WTC11 (cell line): ENCODE results near the gene TMEM252.

Source experiments
- ATF1 ChIP-seq: sonication (generic); formaldehyde crosslinking; IDR thresholded peaks from 2 replicates; pipeline ENCODE4 v1.8.1; 2023; ENCODE audit warnings: mild to moderate bottlenecking, moderate library complexity, missing genetic modification reagents
- CTCF ChIP-seq: fragments of 200-600 bp; IDR thresholded peaks from 2 replicates; pipeline ENCODE4 v1.8.0; 2022; ENCODE audit warnings: antibody characterized with exemption
- ESRRA ChIP-seq: sonication (generic); formaldehyde crosslinking; IDR thresholded peaks from 2 replicates; pipeline ENCODE4 v1.8.1; 2022; ENCODE audit warnings: mild to moderate bottlenecking, missing genetic modification reagents, borderline replicate concordance
- ETV6 ChIP-seq: sonication (generic); formaldehyde crosslinking; IDR thresholded peaks from 2 replicates; pipeline ENCODE4 v1.8.1; 2022; ENCODE audit warnings: mild to moderate bottlenecking, missing genetic modification reagents
- NFYB ChIP-seq: sonication (generic); formaldehyde crosslinking; conservative IDR thresholded peaks from 2 replicates; pipeline ENCODE4 v1.8.0; 2022; ENCODE audit warnings: low read depth, missing genetic modification reagents
- SOX15 ChIP-seq: fragments of 250-450 bp; sonication (Bioruptor Pico); IDR thresholded peaks from 2 replicates; pipeline ENCODE4 v1.9.0; 2021; ENCODE audit warnings: mild to moderate bottlenecking
- TEAD4 ChIP-seq: sonication (generic); formaldehyde crosslinking; IDR thresholded peaks from 2 replicates; pipeline ENCODE4 v1.8.0; 2022; ENCODE audit warnings: mild to moderate bottlenecking, missing genetic modification reagents
- ZNF219 ChIP-seq: sonication (generic); formaldehyde crosslinking; IDR thresholded peaks from 2 replicates; pipeline ENCODE4 v1.8.0; 2023; ENCODE audit warnings: missing genetic modification reagents, mild to moderate bottlenecking, borderline replicate concordance
- ZNF396 ChIP-seq: fragments of 250-450 bp; sonication (Bioruptor Pico); IDR thresholded peaks from 2 replicates; pipeline ENCODE4 v1.8.0; 2021; ENCODE audit warnings: mild to moderate bottlenecking, moderate library complexity, borderline replicate concordance
- ZNF416 ChIP-seq: fragments of 250-450 bp; sonication (Bioruptor Pico); IDR thresholded peaks from 2 replicates; pipeline ENCODE4 v1.9.0; 2021; ENCODE audit warnings: mild to moderate bottlenecking, inconsistent platforms
- TF ChIP-seq, protein P1 (sequence below): sonication (generic); formaldehyde crosslinking; IDR thresholded peaks from 2 replicates; pipeline ENCODE4 v1.8.1; 2022; ENCODE audit warnings: low read depth, missing genetic modification reagents, borderline replicate concordance
- TF ChIP-seq, protein P2 (sequence below): sonication (generic); formaldehyde crosslinking; IDR thresholded peaks from 2 replicates; pipeline ENCODE4 v1.8.1; 2022; ENCODE audit warnings: missing genetic modification reagents, borderline replicate concordance

DNA sequence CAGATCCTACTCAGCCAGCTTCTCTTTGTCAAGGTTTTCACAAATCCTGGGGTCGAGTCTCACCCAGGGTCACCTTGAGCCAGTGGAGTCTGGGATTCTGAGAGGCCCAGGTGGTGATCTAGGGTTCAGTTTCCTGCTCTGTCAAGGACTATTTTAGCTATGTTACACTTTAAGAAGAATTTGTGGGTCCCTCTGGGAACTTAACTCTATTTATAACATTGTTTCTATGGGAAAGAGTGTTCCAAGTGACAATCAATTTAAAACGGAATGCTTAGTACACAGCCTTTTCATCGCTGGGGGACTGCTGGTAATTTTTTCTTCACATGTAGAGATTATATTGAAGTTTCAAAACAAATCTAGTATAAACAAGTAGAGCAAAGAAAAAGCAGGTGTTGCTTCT is 26.9 kb upstream of the TMEM252 start:
- TF ChIP-seq NFYB (CRISPR knock-in tag) (no peak), TEAD4 (CRISPR knock-in tag) (no peak), ATF1 (CRISPR knock-in tag) (no peak), CTCF (no peak), ZNF416 (CRISPR knock-in tag) (no peak), ZNF219 (CRISPR knock-in tag) (no peak), ETV6 (CRISPR knock-in tag) (no peak), ESRRA (no peak), ZNF396 (CRISPR knock-in tag) (no peak), SOX15 (CRISPR knock-in tag) (no peak)
- TF ChIP-seq, protein P1, sequence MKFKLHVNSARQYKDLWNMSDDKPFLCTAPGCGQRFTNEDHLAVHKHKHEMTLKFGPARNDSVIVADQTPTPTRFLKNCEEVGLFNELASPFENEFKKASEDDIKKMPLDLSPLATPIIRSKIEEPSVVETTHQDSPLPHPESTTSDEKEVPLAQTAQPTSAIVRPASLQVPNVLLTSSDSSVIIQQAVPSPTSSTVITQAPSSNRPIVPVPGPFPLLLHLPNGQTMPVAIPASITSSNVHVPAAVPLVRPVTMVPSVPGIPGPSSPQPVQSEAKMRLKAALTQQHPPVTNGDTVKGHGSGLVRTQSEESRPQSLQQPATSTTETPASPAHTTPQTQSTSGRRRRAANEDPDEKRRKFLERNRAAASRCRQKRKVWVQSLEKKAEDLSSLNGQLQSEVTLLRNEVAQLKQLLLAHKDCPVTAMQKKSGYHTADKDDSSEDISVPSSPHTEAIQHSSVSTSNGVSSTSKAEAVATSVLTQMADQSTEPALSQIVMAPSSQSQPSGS, result no peak
- TF ChIP-seq, protein P2, sequence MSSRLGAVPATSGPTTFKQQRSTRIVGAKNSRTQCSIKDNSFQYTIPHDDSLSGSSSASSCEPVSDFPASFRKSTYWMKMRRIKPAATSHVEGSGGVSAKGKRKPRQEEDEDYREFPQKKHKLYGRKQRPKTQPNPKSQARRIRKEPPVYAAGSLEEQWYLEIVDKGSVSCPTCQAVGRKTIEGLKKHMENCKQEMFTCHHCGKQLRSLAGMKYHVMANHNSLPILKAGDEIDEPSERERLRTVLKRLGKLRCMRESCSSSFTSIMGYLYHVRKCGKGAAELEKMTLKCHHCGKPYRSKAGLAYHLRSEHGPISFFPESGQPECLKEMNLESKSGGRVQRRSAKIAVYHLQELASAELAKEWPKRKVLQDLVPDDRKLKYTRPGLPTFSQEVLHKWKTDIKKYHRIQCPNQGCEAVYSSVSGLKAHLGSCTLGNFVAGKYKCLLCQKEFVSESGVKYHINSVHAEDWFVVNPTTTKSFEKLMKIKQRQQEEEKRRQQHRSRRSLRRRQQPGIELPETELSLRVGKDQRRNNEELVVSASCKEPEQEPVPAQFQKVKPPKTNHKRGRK (CRISPR knock-in tag), result no peak
